GM12878 (cell line): ENCODE results near the gene ENPP7.

Experiments used
- BACH1 ChIP-seq: fragments of 450-650 bp; IDR thresholded peaks from 2 replicates; pipeline ENCODE4 v1.6.1; 2017; ENCODE audit warnings: mild to moderate bottlenecking, borderline replicate concordance
- CBX5 ChIP-seq: sonication (generic); IDR thresholded peaks from 2 replicates; pipeline ENCODE4 v1.6.1; 2016; ENCODE audit warnings: low read depth, moderate library complexity, mild to moderate bottlenecking, inconsistent platforms
- CTCF ChIP-seq, 3 experiments: IDR thresholded peaks in 2 of 3; conservative IDR thresholded peaks in 1 of 3; 2 replicates each; pipeline ENCODE4 v1.5.1; 2011; ENCODE audit warnings: low read depth in 3 of 3, low read length in 3 of 3, mild to moderate bottlenecking in 3 of 3, control low read depth in 2 of 3, moderate library complexity in 2 of 3, inconsistent platforms in 1 of 3, mixed read lengths in 1 of 3; ENCODE audit not compliant: control insufficient read depth in 2 of 3, insufficient read depth in 1 of 3; ENCODE audit errors: extremely low read depth in 1 of 3
- EP300 ChIP-seq, 2 experiments: fragments of 150-350 bp in 1 of 2; IDR thresholded peaks; 2 replicates each; pipeline ENCODE4 v1.6.1; 2011 to 2012; ENCODE audit warnings: low read depth in 2 of 2, low read length in 2 of 2, borderline replicate concordance in 1 of 2, improper control_type of control experiment in 1 of 2, inconsistent platforms in 1 of 2; ENCODE audit not compliant: control insufficient read depth in 1 of 2
- ESRRA ChIP-seq: IDR thresholded peaks from 2 replicates; pipeline ENCODE4 v1.6.1; 2012; ENCODE audit warnings: mild to moderate bottlenecking, low read length, improper control_type of control experiment
- PKNOX1 ChIP-seq: fragments of 450-650 bp; IDR thresholded peaks from 2 replicates; pipeline ENCODE4 v1.6.1; 2016; ENCODE audit warnings: mild to moderate bottlenecking
- POLR2AphosphoS5 ChIP-seq: IDR thresholded peaks from 2 replicates; pipeline ENCODE4 v1.6.1; 2011; ENCODE audit warnings: mild to moderate bottlenecking, low read length, inconsistent platforms
- RB1 ChIP-seq: fragments of 450-650 bp; formaldehyde crosslinking; IDR thresholded peaks from 2 replicates; pipeline ENCODE4 v1.6.1; 2017; ENCODE audit warnings: mild to moderate bottlenecking, borderline replicate concordance
- STAT1 ChIP-seq: fragments of 450-650 bp; conservative IDR thresholded peaks from 2 replicates; pipeline ENCODE4 v1.6.1; 2014; ENCODE audit warnings: antibody characterized with exemption, mild to moderate bottlenecking
- YBX1 ChIP-seq: fragments of 450-650 bp; IDR thresholded peaks from 2 replicates; pipeline ENCODE4 v1.6.1; 2016; ENCODE audit warnings: antibody characterized with exemption

DNA sequence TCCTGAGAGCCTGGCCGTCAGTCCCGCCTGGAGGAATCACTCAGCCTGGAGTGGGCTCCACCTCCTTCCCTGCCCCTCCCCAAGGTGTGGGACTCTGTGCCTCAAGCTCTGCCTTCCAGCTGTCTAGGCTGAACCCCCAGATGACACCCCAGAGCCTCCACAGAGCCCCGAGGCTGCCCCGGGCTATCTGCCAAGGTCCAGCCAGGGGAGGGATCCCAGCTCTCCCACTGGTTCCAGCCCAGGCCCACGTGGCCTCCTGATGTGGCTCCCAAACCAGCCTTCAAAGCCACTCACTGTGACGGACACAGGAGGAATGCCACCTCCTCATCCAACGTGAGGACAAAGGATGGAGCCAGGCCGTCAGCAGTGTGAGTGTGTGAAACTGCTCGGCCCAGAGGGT lies 45.6 kb upstream of the ENPP7 start:
- TF ChIP-seq CTCF (IDR thresholded peaks at IDR 0.05 in 2 of 3, conservative IDR thresholded peaks at IDR 0.05 in 1 of 3; ENCODE audit: control insufficient read depth in 2 of 3, extremely low read depth in 1 of 3, insufficient read depth in 1 of 3, low read depth in 3 of 3, low read length in 3 of 3) (no peak), EP300 (IDR thresholded peaks at IDR 0.05; ENCODE audit: borderline replicate concordance in 1 of 2, control insufficient read depth in 1 of 2, low read depth in 2 of 2, low read length in 2 of 2) (no peak), ESRRA (no peak), PKNOX1 (no peak), STAT1 (no peak), CBX5 (no peak), YBX1 (no peak), POLR2AphosphoS5 (no peak), BACH1 (no peak), RB1 (no peak)
